A549 (cell line): ENCODE measurements around the gene KLHL13. TPM values are rescaled to one million over a fixed set of nuclear protein-coding genes. Genes with fewer than 3 reads are reported as not detected.
A peak's percentile ranks its signal among the peaks of the same experiment; 100 is the strongest.

Experiments
- ATAC-seq, 2 experiments: fragments of 200-7000 bp in 1 of 2; fragments of >200 bp in 1 of 2; cut with Nextera tagmentation in 1 of 2; cut with Tn5 transposase in 1 of 2; 3 replicates each; pipeline versions ENCODE4 v1.8.0 to v1.9.1; 2018 to 2020; ENCODE audit warnings: mild to moderate bottlenecking in 1 of 2, moderate library complexity in 1 of 2
- CTCF ChIA-PET: fragments of 300-600 bp; sonication (Branson Sonifier 250); formaldehyde crosslinking; extraction: SDS; loops from one replicate; lab custom pipeline; 2021; ENCODE audit warnings: antibody characterized with exemption, inconsistent platforms; lab: Yijun Ruan, JAX
- POLR2A ChIA-PET: fragments of 350-600 bp; formaldehyde crosslinking; extraction: SDS; loops from one replicate; lab custom pipeline; 2021; ENCODE audit warnings: antibody characterized with exemption, inconsistent platforms; lab: Yijun Ruan, JAX
- DNase-seq, 2 experiments: peaks; one replicate each; pipeline versions ENCODE4 v3.0.0 to v3.0.0-alpha.2; 2011 to 2016; ENCODE audit warnings: low read depth in 1 of 2, low spot score in 1 of 2
- FAIRE-seq: peaks from 2 replicates; lab custom pipeline; 2011; peaks lifted over from hg19 to GRCh38; lab: Jason Lieb, UNC
- H3K27ac ChIP-seq, 2 experiments: fragments of >200 bp; sonication (Bioruptor Twin); formaldehyde crosslinking; 3 replicates each; pipeline ENCODE4 v1.5.1; 2016 to 2017
- H3K4me1 ChIP-seq: fragments of >200 bp; sonication (Bioruptor Twin); formaldehyde crosslinking; 3 replicates; pipeline ENCODE4 v1.6.1; 2016
- H3K4me2 ChIP-seq: fragments of >200 bp; sonication (Bioruptor Twin); formaldehyde crosslinking; 3 replicates; pipeline ENCODE4 v1.6.1; 2016
- H3K4me3 ChIP-seq: fragments of >200 bp; sonication (Bioruptor Twin); formaldehyde crosslinking; 3 replicates; pipeline ENCODE4 v1.5.1; 2016
- H3K9me3 ChIP-seq: fragments of >200 bp; sonication (Bioruptor Twin); formaldehyde crosslinking; 3 replicates; pipeline ENCODE4 v1.6.1; 2016
- CBX8 ChIP-seq: fragments of 200-600 bp; sonication (generic); IDR thresholded peaks from 2 replicates; pipeline ENCODE4 v1.6.1; 2016
- CEBPB ChIP-seq, 2 experiments: fragments of >200 bp in 1 of 2; sonication (Bioruptor Twin) in 1 of 2; formaldehyde crosslinking in 1 of 2; IDR thresholded peaks; 2 replicates each; pipeline ENCODE4 v1.6.1; 2012 to 2016
- EHF ChIP-seq: fragments of 250-450 bp; sonication (Bioruptor Pico); IDR thresholded peaks from 2 replicates; pipeline ENCODE4 v1.5.0; 2020; ENCODE audit warnings: mild to moderate bottlenecking
- ELK1 ChIP-seq: fragments of 150-350 bp; IDR thresholded peaks from 2 replicates; pipeline ENCODE4 v1.6.1; 2014; ENCODE audit warnings: low read depth, mild to moderate bottlenecking, low read length
- EP300 ChIP-seq, 2 experiments: fragments of >200 bp; sonication (Bioruptor Twin); formaldehyde crosslinking; IDR thresholded peaks; 2 replicates in 1 of 2; 3 replicates in 1 of 2; pipeline ENCODE4 v1.6.1; 2016 to 2017
- ESRRA ChIP-seq: fragments of 150-350 bp; IDR thresholded peaks from 2 replicates; pipeline ENCODE4 v1.6.1; 2014; ENCODE audit warnings: mild to moderate bottlenecking, low read length, borderline replicate concordance
- FOXS1 ChIP-seq: fragments of 250-450 bp; sonication (Bioruptor Pico); IDR thresholded peaks from 2 replicates; pipeline ENCODE4 v1.5.0; 2020; ENCODE audit warnings: mild to moderate bottlenecking, moderate library complexity
- GATA3 ChIP-seq: IDR thresholded peaks from 2 replicates; pipeline ENCODE4 v1.6.1; 2012; ENCODE audit warnings: borderline replicate concordance
- HDAC2 ChIP-seq: fragments of 200-600 bp; sonication (generic); IDR thresholded peaks from 2 replicates; pipeline ENCODE4 v1.6.1; 2016
- HOXB5 ChIP-seq: fragments of 250-450 bp; sonication (Bioruptor Pico); IDR thresholded peaks from 2 replicates; pipeline ENCODE4 v1.5.0; 2020; ENCODE audit warnings: mild to moderate bottlenecking, moderate library complexity
- JUN ChIP-seq, 2 experiments: fragments of >200 bp; sonication (Bioruptor Twin); formaldehyde crosslinking; IDR thresholded peaks; 2 replicates in 1 of 2; 3 replicates in 1 of 2; pipeline ENCODE4 v1.6.1; 2016 to 2017
- JUNB ChIP-seq: fragments of >200 bp; sonication (Bioruptor Twin); formaldehyde crosslinking; IDR thresholded peaks from 2 replicates; pipeline ENCODE4 v1.6.1; 2016
- KDM5A ChIP-seq: fragments of 200-600 bp; sonication (generic); IDR thresholded peaks from 2 replicates; pipeline ENCODE4 v1.6.1; 2016; ENCODE audit warnings: antibody characterized with exemption, mild to moderate bottlenecking
- MAZ ChIP-seq: fragments of 150-350 bp; IDR thresholded peaks from 2 replicates; pipeline ENCODE4 v1.6.1; 2014; ENCODE audit warnings: antibody characterized with exemption, low read depth, low read length, borderline replicate concordance
- MYC ChIP-seq: IDR thresholded peaks from 2 replicates; pipeline ENCODE4 v1.6.1; 2012; ENCODE audit warnings: mild to moderate bottlenecking, inconsistent platforms, low read length, improper control_type of control experiment, borderline replicate concordance
- NR3C1 ChIP-seq: fragments of >200 bp; sonication (Bioruptor Twin); formaldehyde crosslinking; IDR thresholded peaks from 3 replicates; pipeline ENCODE4 v1.6.1; 2017
- PHF8 ChIP-seq: fragments of 200-600 bp; sonication (generic); IDR thresholded peaks from 2 replicates; pipeline ENCODE4 v1.6.1; 2016; ENCODE audit warnings: low read depth, mild to moderate bottlenecking, antibody characterized with exemption, moderate library complexity, borderline replicate concordance
- POLR2A ChIP-seq: IDR thresholded peaks from 2 replicates; pipeline ENCODE4 v1.6.1; 2012; ENCODE audit warnings: mild to moderate bottlenecking, low read length
- POLR2AphosphoS2 ChIP-seq: conservative IDR thresholded peaks from 2 replicates; pipeline ENCODE4 v1.6.1; 2012; ENCODE audit warnings: low read length, improper control_type of control experiment, inconsistent platforms
- RAD21 ChIP-seq, 2 experiments: fragments of >200 bp in 1 of 2; sonication (Bioruptor Twin) in 1 of 2; formaldehyde crosslinking in 1 of 2; IDR thresholded peaks in 1 of 2; conservative IDR thresholded peaks in 1 of 2; 2 replicates in 1 of 2; 3 replicates in 1 of 2; pipeline ENCODE4 v1.6.1; 2012 to 2018; ENCODE audit warnings: inconsistent platforms in 1 of 2
- RARB ChIP-seq: fragments of 250-450 bp; sonication (Bioruptor Pico); IDR thresholded peaks from 2 replicates; pipeline ENCODE4 v1.8.0; 2021; ENCODE audit warnings: mild to moderate bottlenecking, moderate library complexity
- RCOR1 ChIP-seq: fragments of 150-350 bp; IDR thresholded peaks from 2 replicates; pipeline ENCODE4 v1.6.1; 2014; ENCODE audit warnings: antibody characterized with exemption, low read length, low read depth
- REST ChIP-seq: fragments of 200-600 bp; sonication (generic); IDR thresholded peaks from 2 replicates; pipeline ENCODE4 v1.6.1; 2016; ENCODE audit warnings: antibody characterized with exemption, mild to moderate bottlenecking, moderate library complexity
- RNF2 ChIP-seq: fragments of 200-600 bp; sonication (generic); IDR thresholded peaks from 2 replicates; pipeline ENCODE4 v1.6.1; 2016; ENCODE audit warnings: low read depth, mild to moderate bottlenecking, antibody characterized with exemption, moderate library complexity, borderline replicate concordance
- SMC3 ChIP-seq: fragments of >200 bp; sonication (Bioruptor Twin); formaldehyde crosslinking; IDR thresholded peaks from 3 replicates; pipeline ENCODE4 v1.6.1; 2018; ENCODE audit warnings: inconsistent platforms
- ZC3H11A ChIP-seq: fragments of 450-650 bp; IDR thresholded peaks from 2 replicates; pipeline ENCODE4 v1.6.1; 2014; ENCODE audit warnings: antibody characterized with exemption, mild to moderate bottlenecking
- WGBS: methylation state at CpG from one replicate; pipeline ENCODE4 v1.1.6; 2017; ENCODE audit errors: missing lambda C conversion rate; 5-methylcytosine and 5-hydroxymethylcytosine counted together
- polyA plus RNA-seq, 4 experiments: library from polyadenylated mRNA; depleted of rRNA in 3 of 4; stranded (reverse); fragments of >200 nt; fragmentation: RNase III in 1 of 4; extraction: RNeasy Plus Mini Kit Qiagen cat#74134 plus additional on column Dnase treatment in 1 of 4; gene quantifications; 2 replicates in 3 of 4; 3 replicates in 1 of 4; pipeline ENCODE4 v1.2.3, GENCODE V29; 2011 to 2017
- TF ChIP-seq, protein P1 (sequence below): IDR thresholded peaks from 2 replicates; pipeline ENCODE4 v1.6.1; 2012; ENCODE audit warnings: low read depth, borderline replicate concordance

Gene KLHL13
- polyA plus RNA-seq, 2 of the 4 experiments (the other 2 are of a cell fraction): 0.76 to 1.0 TPM

GRCh38 chrX:117992192-117992723 is 124.4 kb downstream of the KLHL13 start (continued):
- TF ChIP-seq JUN (IDR thresholded peaks at IDR 0.05) (no peak), POLR2A (no peak), RARB (no peak), HOXB5 (no peak), MAZ (no peak), EP300 (IDR thresholded peaks at IDR 0.05) (no peak)

- no peak overlapping the region for H3K4me2 ChIP-seq
- no peak for TF ChIP-seq RAD21 (conservative IDR thresholded peaks at IDR 0.05 in 1 of 2, IDR thresholded peaks at IDR 0.05 in 1 of 2)
- no peak for TF ChIP-seq CEBPB (IDR thresholded peaks at IDR 0.05)
- TF ChIP-seq ZC3H11A: no peak
- no peak for TF ChIP-seq SMC3
- no peak for TF ChIP-seq RARB
- TF ChIP-seq RNF2: no peak
- TF ChIP-seq, all 56 proteins: peak for 0
- CTCF ChIA-PET: no interaction called here
- Histone ChIP-seq H3K27ac (no peak overlapping the region), H3K4me3 (no peak overlapping the region), H3K9me3 (no peaks in the 10 kb centered on the region), H3K4me1 (no peaks in the 10 kb centered on the region)
- DNase-seq (no peak), ATAC-seq (no peak), FAIRE-seq (no peak)
- WGBS: 6% methylated on average over 3 of the region's 3 CpGs
- POLR2A ChIA-PET: no interaction called here
These were observed 126.2 kb downstream of the KLHL13 start for GRCh38 chrX:117990438-117990837.

- no peak for ATAC-seq
- DNase-seq: no peak
- ChIA-PET CTCF (no interaction called here), POLR2A (no interaction called here)
- Histone ChIP-seq H3K9me3 (no peaks in the 10 kb centered on the region), H3K4me3 (no peak overlapping the region), H3K4me2 (no peak overlapping the region), H3K27ac (no peak overlapping the region), H3K4me1 (no peaks in the 10 kb centered on the region)
- peak; percentile 43 for FAIRE-seq
- TF ChIP-seq REST: no peak
- no peak for TF ChIP-seq ESRRA
- TF ChIP-seq CEBPB (IDR thresholded peaks at IDR 0.05): no peak
- no peak for TF ChIP-seq NR3C1
- no peak for TF ChIP-seq SMC3
- no peak for TF ChIP-seq ZC3H11A
- no peak for TF ChIP-seq ELK1
- TF ChIP-seq FOXS1: no peak
- no peak for TF ChIP-seq PHF8
- TF ChIP-seq EHF (CRISPR knock-in tag): no peak
These were observed 127.1 kb downstream of the KLHL13 start for GRCh38 chrX:117989512-117989911.

- ChIA-PET POLR2A (no interaction called here), CTCF (no interaction called here)
- no peaks in the 10 kb centered on the region for H3K4me1 ChIP-seq
- TF ChIP-seq CBX8 (no peak), CEBPB (IDR thresholded peaks at IDR 0.05) (no peak), JUNB (no peak), RAD21 (conservative IDR thresholded peaks at IDR 0.05 in 1 of 2, IDR thresholded peaks at IDR 0.05 in 1 of 2) (no peak), MYC (no peak), GATA3 (no peak), POLR2AphosphoS2 (no peak), RCOR1 (no peak), HDAC2 (no peak), FOXS1 (no peak), KDM5A (no peak)
- TF ChIP-seq, protein P1, sequence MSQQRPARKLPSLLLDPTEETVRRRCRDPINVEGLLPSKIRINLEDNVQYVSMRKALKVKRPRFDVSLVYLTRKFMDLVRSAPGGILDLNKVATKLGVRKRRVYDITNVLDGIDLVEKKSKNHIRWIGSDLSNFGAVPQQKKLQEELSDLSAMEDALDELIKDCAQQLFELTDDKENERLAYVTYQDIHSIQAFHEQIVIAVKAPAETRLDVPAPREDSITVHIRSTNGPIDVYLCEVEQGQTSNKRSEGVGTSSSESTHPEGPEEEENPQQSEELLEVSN: no peak
- no peak for ATAC-seq
- H3K27ac ChIP-seq: no peak overlapping the region
- H3K9me3 ChIP-seq: no peaks in the 10 kb centered on the region
- no peak for FAIRE-seq
- DNase-seq: no peak
- H3K4me2 ChIP-seq: no peak overlapping the region
- WGBS: 12% methylated on average over 2 of the region's 2 CpGs
- no peak overlapping the region for H3K4me3 ChIP-seq
These were observed 129.2 kb downstream of the KLHL13 start for GRCh38 chrX:117987373-117987772.
